ENCODE measurements around the gene ACSL1. TPM values are rescaled to one million over a fixed set of nuclear protein-coding genes. Genes with fewer than 3 reads are reported as not detected.

Gene ACSL1
- polyA plus RNA-seq, 2 of the 4 experiments (the other 2 are of a cell fraction): 10.0 to 12.4 TPM

- no peaks in the 10 kb centered on the region for H3K9me3 ChIP-seq
- peak overlapping the region; percentile 47 to 59; a peak in 3 of 6 replicates for H3K27ac ChIP-seq
- DNase-seq (ENCODE audit: low read depth in 1 of 2, low spot score in 1 of 2) (no peak), FAIRE-seq (no peak), ATAC-seq (peak in 1 of 2 experiments; percentile 46; a peak in 1 of 6 replicates)
- peaks cover 48% of the 10 kb centered on the region for H3K4me1 ChIP-seq
- 42% methylated on average over 8 of the region's 9 CpGs for WGBS (ENCODE audit: missing lambda C conversion rate)
- POLR2A ChIA-PET: interaction anchor here (0.5 kb wide), 1 partner anchor 9 kb away, joined by 3 read pairs; no protein-coding TSS in a partner anchor
- CTCF ChIA-PET: interaction anchor here (0.5 to 1.4 kb wide), 3 partner anchors 12 to 365 kb away, joined by 3 to 4 read pairs (median 3); partner anchors contain the start of gene ACSL1
- H3K4me3 ChIP-seq: no peak overlapping the region
- H3K4me2 ChIP-seq: peak overlapping the region; percentile 48
- 0 out of 2 replicates have a peak, but pooled peaks have one; percentile 18 for TF ChIP-seq FOSL2 (IDR thresholded peaks at IDR 0.05)
- no peak for TF ChIP-seq FOSL2 (CRISPR knock-in tag; IDR thresholded peaks at IDR 0.05)
- TF ChIP-seq USF2 (IDR thresholded peaks at IDR 0.05): no peak
- TF ChIP-seq CHD4 (IDR thresholded peaks at IDR 0.05; ENCODE audit: borderline replicate concordance): no peak
- peak; percentile 46; the same call in 1 of the 2 replicates for TF ChIP-seq JUNB (IDR thresholded peaks at IDR 0.05)
- no peak for TF ChIP-seq ZSCAN20 (CRISPR knock-in tag; IDR thresholded peaks at IDR 0.05)
- no peak for TF ChIP-seq RARB (CRISPR knock-in tag; IDR thresholded peaks at IDR 0.05)
- no peak for TF ChIP-seq HMGXB4 (CRISPR knock-in tag; IDR thresholded peaks at IDR 0.05; ENCODE audit: borderline replicate concordance)
- TF ChIP-seq CBX8 (IDR thresholded peaks at IDR 0.05): no peak
Observed at GRCh38 chr4:184807797-184808712, 17.7 kb downstream of the ACSL1 start.

- H3K4me3 ChIP-seq: no peak overlapping the region
- FAIRE-seq (no peak), ATAC-seq (no peak), DNase-seq (ENCODE audit: low read depth in 1 of 2, low spot score in 1 of 2) (no peak)
- peaks cover 41% of the 10 kb centered on the region for H3K4me1 ChIP-seq
- no peak for TF ChIP-seq RCOR1 (IDR thresholded peaks at IDR 0.05; ENCODE audit: low read depth, low read length)
- no peak for TF ChIP-seq RNF2 (IDR thresholded peaks at IDR 0.05; ENCODE audit: borderline replicate concordance, low read depth)
- H3K27ac ChIP-seq: peak overlapping the region in 1 of 2 experiments; percentile 59; a peak in 2 of 6 replicates
- ChIA-PET POLR2A (no interaction called here), CTCF (interaction anchor here (0.5 kb wide), 1 partner anchor 366 kb away, joined by 3 read pairs; no protein-coding TSS in a partner anchor)
- 93% methylated on average over 3 of the region's 3 CpGs for WGBS (ENCODE audit: missing lambda C conversion rate)
- no peak overlapping the region; the same call in 2 of the 3 replicates for H3K4me2 ChIP-seq
- no peaks in the 10 kb centered on the region for H3K9me3 ChIP-seq
Observed at GRCh38 chr4:184807256-184807655, 18.5 kb downstream of the ACSL1 start.

GRCh38 chr4:184806711-184807110 is 19.1 kb downstream of the ACSL1 start:
- no peak overlapping the region for H3K4me3 ChIP-seq
- TF ChIP-seq ZFP36 (IDR thresholded peaks at IDR 0.05; ENCODE audit: borderline replicate concordance, partially characterized antibody): no peak
- no peak for TF ChIP-seq HOXA7 (CRISPR knock-in tag; IDR thresholded peaks at IDR 0.05)
- no peak for TF ChIP-seq POLR2AphosphoS2 (conservative IDR thresholded peaks at IDR 0.05; ENCODE audit: low read length)
- TF ChIP-seq FOSB (CRISPR knock-in tag; IDR thresholded peaks at IDR 0.05): no peak
- TF ChIP-seq NR3C1 (IDR thresholded peaks at IDR 0.05): no peak
- no peak overlapping the region for H3K4me2 ChIP-seq
- no peaks in the 10 kb centered on the region for H3K9me3 ChIP-seq
- FAIRE-seq (no peak), DNase-seq (ENCODE audit: low read depth in 1 of 2, low spot score in 1 of 2) (no peak), ATAC-seq (no peak)
- H3K4me1 ChIP-seq: peaks cover 36% of the 10 kb centered on the region
- no peak overlapping the region; a peak in 1 of 6 replicates for H3K27ac ChIP-seq
- ChIA-PET CTCF (no interaction called here), POLR2A (no interaction called here)
- 88% methylated on average over 1 of the region's 1 CpG for WGBS (ENCODE audit: missing lambda C conversion rate)

GRCh38 chr4:184806229-184806550 is 19.6 kb downstream of the ACSL1 start:
- Histone ChIP-seq H3K4me3 (no peak overlapping the region), H3K9me3 (no peaks in the 10 kb centered on the region), H3K27ac (peak overlapping the region in 1 of 2 experiments; percentile 45; a peak in 1 of 6 replicates), H3K4me1 (peaks cover 32% of the 10 kb centered on the region), H3K4me2 (no peak overlapping the region)
- no peak for TF ChIP-seq POLR2AphosphoS2 (conservative IDR thresholded peaks at IDR 0.05; ENCODE audit: low read length)
- TF ChIP-seq TFCP2L1 (CRISPR knock-in tag; IDR thresholded peaks at IDR 0.05): no peak
- no peak for TF ChIP-seq HES2 (IDR thresholded peaks at IDR 0.05)
- no peak for TF ChIP-seq SREBF2 (IDR thresholded peaks at IDR 0.05)
- no peak for TF ChIP-seq BCL3 (IDR thresholded peaks at IDR 0.05)
- no peak for TF ChIP-seq ELK1 (IDR thresholded peaks at IDR 0.05; ENCODE audit: low read depth, low read length)
- WGBS (ENCODE audit: missing lambda C conversion rate): 92% methylated on average over 2 of the region's 2 CpGs
- ATAC-seq (no peak), FAIRE-seq (no peak), DNase-seq (ENCODE audit: low read depth in 1 of 2, low spot score in 1 of 2) (no peak)
- ChIA-PET CTCF (no interaction called here), POLR2A (no interaction called here)

Data from A549 (cell line).